Right forelimb (tissue), 1 donor: ENCODE measurements around the gene SCN5A.

Source experiments
- DNase-seq: peaks from one replicate; pipeline ENCODE4 v3.0.0-alpha.2; 2018

SCN5A gene

DNA sequence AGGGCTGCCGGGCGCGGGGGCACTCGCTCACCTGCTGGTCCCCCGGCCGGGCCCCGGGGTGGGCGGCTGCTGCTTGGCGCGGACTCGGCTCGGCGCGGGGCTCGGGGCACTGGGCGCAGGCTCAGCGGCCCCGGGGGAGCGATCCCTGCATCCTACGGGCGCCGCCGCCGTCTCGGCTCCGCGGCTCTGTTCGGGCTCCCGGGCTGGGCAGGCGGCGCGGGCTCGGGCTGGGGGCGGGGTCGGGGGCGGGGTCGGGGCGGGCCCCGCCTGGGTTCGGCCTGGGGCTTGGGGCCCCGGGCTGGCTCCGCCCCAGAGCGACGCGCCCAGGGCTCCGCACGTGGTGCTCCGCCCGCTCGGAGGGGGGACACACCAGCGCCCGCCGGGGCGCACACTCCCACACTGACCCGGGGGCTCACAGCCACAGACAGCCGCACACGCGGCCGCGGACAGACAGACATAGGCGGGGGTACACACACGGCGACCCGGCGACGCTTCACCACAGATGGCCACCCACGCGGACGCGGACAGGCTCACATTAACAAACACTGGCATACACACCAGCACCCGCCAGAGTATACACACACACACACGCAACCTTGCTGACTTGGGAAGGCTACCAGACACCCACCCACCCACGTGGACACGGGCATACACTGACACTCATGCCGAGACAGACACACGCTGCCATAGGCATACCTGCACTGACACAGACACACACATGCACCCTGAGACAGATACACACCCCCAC, at the start of gene SCN5A:
Gene SCN5A (minus strand): TSS at position 188 of the 748 bp plus-strand sequence. CDS start 16,380 bp downstream, outside the sequence.
- DNase-seq: peak; percentile 73

DNA sequence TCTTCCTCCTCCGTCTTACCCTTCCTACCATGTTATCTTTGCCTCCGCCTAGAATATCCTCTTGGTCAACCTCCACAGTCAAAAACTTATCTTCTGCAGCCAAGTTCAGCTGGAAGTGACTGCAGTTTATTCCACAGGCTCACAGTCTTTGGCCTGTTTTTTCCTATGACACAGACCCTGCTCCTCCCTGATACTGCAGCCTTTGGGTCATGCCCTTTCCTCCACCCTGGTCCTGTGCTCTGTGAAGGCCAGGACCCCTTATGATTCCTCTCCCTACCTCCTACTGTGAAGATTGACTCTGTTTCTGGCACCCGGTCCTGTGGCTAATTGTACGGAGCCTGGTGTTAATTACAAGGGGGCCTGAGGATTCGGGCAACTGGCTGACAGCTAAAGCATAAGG, 49.3 kb upstream of the SCN5A start:
- no peak for DNase-seq

DNA sequence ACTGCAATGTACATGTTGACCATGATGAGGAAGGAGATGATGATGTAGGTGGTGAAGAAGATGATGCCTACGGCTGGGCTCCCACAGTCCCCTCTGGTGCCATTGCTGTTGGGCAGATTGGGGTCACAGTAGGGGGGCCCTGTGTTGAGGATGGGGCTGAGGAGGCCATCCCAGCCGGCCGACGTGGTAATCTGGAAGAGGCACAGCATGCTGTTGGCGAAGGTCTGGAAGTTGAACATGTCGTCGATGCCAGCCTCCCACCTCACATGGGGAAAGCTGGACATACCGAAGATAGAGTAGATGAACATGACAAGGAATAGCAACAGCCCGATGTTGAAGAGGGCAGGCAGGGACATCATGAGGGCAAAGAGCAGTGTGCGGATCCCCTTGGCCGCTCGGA, 48.6 kb upstream of the SCN5A start:
- DNase-seq: no peak

DNA sequence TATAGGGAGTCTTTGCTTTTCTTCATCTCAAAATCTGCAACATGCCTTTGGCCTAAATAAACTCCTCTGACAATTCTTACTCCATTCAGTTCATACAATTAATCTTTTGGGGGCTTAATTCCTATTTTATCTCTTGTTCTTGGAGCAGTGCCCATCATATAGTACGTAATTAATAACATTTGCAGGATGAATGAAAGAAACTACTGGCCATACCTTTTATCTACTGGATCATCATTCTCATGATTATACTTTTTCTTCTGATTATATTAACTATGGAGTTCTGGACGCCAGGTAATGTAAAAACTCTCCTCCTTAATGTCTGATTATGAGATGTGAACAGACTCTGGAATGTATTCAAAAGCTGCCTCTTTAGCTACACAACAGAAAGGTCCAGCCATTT, 46.5 kb upstream of the SCN5A start:
- DNase-seq: no peak

DNA sequence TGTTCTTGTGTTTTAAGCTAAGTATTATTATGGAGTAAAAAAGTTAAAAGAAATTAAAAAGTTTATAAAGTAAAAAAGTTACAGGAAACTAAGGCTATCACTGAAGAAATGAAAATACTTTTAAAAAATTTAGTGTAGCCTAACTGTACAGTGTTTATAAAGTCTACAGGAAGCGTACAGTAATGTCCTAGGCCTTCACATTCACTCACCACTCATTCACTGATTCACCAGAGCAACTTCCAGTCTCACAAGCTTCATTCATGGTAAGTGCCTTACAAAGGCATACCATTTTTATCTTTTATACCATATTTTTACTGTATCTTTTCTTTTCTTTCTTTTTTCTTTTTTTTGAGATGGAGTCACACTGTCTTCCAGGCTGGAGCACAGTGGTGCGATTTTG, 40.7 kb upstream of the SCN5A start:
- no peak for DNase-seq

DNA sequence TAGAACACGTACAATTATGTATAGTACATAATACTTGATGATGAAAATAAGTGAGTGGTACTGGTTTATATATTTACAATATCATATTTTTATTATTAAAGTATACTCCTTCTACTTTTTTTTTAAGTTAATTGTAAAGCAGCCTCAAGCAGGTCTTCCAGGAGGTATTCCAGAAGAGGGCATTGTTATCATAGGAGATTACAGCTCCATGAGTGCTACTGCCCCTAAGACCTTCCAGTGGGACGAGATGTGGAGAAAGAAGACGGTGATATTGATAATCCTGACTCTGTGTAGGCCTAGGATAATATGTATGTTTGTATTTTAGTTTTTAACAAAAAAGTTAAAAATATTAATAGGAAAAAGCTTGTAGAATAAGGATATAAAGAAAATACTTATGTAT, 40.3 kb upstream of the SCN5A start:
- no peak for DNase-seq

DNA sequence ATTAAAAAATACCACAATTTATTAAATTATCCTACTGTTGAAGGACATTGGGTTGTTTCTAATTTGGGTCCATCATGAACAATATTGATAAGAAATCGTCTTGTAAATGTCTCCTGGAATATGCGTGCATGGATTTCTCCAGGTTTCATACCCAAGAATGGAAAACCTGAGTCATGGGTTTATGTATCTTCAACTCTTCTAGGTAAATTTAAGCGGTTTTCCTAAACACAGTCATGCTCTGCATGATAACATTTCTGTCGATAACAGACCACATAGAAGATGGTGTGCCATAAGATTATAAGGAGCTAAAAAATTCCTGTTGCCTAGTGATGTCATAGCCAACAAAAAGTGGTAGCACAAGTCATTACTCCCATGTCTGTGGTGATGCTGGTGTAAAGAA, 39.9 kb upstream of the SCN5A start:
- DNase-seq: no peak

DNA sequence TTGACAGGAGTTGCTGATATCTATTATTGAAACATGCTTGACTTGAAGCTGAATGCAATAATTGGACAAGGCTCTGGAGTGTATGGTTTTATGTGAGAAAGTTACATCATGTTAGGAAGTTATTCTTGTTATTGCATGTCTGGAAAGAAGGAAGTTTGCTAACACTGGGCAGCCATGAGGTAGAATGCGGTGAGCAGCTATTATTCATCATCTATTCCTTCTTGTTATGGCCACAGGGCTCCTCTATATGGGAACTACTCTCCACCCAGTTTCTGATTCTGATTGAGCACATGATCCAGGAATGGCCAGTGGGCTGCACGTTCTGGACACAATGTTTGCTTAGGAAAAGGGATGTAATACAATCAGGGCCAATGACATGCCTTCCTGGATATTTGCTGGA, 37.8 kb upstream of the SCN5A start:
- no peak for DNase-seq

DNA sequence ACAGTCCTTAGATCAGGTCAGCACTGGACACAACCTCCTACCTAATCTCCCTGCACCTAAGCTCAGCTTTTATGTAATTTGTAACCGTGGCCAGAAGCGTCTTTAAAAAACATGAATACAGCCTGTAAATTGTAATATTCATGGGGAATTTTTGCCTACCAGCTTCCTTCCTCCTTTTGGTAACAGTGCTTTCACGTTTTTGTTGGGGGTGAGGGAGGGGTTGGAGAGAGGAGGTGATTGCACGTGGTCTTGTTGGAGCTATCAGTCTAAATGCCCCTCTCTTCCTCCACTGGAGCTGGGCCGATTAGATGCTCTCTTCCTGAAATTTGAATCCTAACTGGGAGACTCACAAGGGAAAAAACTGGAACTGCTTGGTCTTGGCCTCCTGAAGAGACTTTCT, 35.1 kb upstream of the SCN5A start:
- DNase-seq: no peak

DNA sequence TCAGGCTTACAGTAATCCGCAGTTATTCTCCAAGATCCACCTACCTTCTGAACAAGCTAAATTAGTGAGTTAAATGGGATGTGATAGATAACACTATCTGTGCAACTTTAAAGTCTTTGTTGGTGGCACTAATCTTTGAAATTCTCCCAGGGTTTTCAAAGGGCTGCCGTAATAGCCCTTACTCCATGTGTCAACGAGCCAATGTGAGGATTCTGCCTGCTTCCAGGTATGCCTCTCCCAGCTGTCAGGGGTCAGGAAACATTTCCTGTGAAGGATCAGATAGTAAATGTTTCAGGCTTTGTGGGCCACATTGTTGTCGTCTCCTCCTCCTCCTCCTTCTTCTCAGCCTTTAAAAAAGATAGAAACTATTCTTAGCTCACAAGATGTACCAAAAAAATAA, 20.2 kb upstream of the SCN5A start:
- no peak for DNase-seq

DNA sequence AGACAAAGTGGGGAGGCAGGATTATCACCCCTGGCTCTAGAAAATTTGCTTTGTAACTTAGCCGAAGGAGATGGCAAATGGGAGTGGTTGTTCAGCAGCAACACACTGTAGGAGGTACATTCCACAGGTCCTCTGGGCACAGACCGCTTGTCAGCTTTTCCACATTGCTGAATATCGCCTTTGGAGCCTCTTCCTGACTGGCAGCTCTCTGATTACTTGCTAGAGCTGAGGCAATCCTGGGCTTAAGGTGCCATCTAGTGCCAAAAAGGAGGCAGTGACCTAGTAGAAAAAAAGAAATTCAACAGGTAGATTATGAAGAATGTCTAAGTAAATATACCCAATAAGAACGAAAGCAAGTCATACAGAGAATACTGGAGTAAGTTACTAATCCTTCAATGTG, 13.1 kb upstream of the SCN5A start:
- no peak for DNase-seq

DNA sequence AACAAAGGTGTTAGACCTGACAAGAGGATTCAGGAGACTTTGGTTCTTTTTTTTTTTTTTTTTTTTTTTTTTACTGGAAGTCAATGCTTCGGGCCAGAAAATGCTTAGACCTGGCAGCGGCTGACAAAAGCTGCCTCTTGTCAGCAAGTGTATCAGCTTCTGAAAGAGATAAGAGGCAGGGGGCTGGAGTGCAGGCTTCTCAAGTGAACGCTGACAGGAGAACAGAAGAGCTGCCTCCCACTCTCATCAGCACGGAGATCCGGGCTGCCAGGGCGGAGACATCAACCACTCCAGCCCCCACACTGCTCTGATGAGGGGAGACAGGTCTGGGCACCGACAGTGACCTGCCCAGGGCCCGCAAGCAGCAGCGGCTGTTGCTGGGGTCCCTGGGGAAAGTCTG, 9.4 kb upstream of the SCN5A start:
- no peak for DNase-seq

DNA sequence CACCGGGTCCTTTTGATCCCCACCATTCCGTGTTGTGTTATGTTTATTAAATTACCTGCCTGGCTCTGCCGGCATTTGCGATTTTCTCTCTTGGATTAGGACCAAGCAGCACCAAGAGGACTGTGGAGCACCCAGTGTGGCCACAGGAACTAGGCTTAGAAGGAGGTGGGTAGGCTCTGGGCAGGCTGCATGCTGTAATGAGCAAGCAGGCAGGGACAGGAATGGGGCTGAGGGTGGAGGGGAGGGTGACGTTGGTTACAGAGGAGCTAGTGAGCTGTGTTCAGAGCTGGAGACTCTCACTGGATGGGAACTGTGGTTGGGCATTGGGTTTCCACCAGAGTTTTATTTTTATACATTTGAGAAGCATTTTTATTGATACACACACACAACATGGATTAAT, 7.9 kb upstream of the SCN5A start:
- no peak for DNase-seq

DNA sequence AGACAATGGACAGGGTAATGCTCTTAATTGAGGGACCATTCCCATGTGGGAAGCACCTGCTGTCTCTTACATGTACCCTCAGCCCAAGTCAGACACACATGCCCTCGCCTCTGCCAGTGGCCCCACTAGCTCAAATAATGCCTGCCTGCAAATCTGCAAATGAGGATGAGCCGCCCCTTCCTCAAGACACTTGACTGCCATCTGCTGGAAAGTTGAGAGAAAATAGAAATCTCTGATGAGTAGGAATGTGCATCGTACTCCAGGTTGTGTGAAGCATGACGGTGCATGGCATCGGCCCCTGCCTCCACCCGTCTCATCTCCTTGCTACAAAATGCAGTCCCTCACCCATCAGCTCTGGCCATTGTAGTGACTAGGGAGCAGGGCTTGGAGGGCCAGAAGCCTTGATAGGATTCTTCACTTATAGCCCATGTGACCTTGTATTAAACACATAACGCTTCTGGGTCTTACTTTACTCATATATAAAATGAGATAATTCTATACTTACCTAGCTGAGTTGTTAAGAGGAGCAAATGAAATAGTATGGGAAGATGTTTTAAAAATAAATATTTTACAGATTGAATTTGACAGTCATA, 6.3 kb upstream of the SCN5A start:
- no peak for DNase-seq

DNA sequence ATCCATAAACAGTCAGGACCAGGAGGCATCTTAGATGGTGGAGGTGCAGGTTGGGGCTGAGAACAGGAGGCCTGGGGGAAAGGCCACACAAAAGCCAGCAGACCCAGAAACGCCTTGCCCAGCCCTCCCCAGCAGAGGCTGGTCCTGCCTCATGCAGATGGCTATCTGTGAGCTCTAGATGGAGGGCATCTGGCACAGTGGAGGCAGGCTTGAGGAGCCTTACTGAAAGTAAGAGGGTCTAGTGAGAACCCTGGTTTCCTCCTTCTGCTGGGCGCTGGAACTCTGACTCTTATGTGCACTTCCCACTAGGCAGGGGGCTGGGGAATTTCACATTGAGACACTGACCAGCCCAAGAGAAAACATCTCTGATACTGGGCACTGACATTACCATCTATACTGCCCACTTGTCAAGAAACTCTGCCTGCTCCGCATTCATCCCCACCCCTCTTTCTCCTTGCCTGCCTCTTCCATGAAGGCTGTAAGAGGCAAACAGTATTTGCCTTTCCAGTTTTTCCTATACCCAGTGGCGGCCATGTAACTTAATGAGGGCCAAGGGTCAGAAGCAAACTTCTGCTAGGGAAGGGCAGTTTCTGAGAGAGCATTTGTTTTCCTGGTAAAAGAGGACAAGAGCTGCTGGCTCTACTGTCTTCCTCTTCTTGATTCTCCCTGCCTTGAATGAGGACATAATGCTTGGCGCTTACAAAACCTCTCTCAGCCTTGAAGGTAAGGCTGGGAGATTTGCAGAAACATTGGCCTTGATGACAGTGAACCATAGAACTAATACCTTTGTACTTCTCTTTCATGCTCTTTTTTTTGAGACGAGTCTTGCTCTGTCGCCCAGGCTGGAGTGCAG, 4.4 kb upstream of the SCN5A start:
- no peak for DNase-seq

DNA sequence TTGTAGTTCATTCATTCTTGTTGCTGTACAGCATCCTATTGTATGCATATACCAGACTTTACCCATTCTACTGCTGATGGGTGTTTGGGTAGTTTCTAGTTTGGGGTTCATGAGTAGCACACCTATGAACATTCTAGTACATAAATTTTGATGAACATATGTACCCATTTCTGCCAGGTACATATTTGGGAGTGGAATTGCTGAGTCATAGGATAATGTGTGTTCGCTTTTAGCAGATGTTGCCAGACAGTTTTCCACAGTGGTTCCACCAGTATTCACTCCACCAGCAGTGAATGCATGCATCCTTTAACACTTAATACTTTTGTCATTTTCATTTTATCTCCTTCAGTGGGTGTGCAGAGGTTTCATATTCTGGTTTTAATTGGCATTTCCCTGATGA, 3.4 kb upstream of the SCN5A start:
- DNase-seq: no peak

DNA sequence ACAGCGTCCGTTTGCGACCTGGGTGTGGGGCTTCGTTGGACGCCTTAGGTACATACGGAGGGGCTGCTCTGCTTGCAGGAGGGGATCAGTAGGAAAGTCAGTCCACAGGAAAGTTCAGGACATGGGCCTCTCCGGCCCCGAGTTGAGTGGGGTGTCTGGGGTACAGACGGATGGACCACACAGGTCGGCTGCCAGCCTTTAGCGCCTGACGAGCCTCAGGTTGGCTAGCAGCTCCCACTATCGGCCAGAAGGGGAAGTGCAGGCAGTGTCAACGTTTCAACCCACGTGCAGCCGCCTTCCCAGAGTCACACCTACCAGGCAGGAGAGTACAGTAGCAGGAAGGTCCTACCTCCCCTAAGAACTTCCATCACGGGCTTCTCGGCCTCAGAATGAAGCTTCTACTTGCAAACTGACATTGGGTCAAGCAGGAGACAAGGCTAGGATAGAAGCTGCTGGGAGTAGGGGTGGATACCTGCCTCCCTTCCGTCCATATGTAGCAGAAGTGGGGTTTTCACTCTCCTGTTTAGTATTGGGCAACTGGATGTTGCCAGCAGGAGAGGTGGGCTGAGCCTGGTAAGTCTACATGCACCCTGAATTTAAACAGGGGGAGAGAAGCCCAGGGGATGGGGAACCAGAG, 1.8 kb upstream of the SCN5A start:
- DNase-seq: peak; percentile 63

DNA sequence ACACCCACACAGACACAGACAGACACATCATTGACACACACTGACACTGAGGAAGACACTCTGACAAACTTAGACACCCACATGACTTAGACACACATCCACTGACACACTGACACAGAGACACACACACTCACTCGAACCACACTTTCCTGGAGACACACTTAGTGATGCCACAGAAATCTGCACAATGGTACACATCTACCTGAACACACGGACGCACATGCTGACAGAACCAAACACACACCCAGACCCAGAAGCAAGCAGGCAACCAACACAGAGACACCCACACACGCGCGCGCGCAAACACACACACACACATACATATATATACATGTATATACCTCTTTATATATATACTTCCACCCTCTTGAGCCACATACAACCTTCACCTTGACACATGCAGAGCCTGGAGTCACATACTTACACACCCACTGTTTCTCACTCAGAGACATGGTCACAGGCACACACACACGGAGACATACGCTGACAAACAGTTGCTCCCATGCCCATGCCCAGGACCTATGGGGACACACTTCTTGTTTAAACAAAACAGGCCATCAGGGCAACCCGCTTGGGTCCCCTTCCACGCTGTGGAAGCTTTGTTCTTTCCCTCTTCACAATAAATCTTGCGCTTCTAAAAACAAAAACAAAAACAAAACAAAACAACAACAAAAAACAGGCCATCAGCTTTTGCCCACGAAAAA, 913 bp upstream of the SCN5A start:
- DNase-seq: no peak

DNA sequence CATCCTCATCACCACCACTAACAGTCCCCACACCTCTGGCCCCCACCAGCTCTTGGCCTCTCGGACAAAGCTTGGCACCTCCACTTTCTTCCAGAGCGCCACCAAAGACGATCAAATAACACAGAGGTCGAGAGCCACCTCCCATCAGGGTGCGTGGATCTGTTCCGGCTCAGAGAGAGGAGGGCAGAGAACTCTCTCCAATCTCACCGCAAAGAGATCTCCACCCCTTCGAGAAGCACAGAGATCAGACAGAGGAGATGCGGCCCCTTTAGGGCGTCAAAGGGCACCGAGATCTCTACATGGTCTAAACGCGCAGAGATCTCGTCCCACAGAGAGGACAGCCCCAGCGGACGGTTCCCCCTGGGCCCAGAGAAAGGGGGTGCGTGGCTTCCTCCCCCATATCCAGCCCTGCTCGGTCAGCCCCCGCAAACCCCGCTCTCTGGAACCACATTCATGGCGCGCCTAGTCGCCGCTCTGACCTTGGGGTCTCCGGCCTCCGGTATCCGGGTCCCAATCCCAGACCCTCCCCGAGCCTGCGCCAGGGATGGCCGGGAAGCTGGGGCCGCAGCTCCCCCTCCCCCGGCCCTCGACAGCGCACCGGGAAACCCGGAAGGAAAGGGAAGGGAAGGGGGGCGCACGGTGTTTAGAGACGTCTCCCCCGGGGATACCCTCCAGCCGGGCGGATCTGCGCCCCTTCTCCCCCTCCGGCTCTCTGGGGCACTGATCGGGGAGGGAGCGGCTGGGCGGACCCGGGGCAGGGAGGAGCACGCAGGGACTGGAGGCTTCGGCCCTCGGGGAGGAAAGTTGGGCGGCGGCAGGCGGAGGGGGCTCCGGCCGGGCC, 608 bp downstream of the SCN5A start:
- no peak for DNase-seq

DNA sequence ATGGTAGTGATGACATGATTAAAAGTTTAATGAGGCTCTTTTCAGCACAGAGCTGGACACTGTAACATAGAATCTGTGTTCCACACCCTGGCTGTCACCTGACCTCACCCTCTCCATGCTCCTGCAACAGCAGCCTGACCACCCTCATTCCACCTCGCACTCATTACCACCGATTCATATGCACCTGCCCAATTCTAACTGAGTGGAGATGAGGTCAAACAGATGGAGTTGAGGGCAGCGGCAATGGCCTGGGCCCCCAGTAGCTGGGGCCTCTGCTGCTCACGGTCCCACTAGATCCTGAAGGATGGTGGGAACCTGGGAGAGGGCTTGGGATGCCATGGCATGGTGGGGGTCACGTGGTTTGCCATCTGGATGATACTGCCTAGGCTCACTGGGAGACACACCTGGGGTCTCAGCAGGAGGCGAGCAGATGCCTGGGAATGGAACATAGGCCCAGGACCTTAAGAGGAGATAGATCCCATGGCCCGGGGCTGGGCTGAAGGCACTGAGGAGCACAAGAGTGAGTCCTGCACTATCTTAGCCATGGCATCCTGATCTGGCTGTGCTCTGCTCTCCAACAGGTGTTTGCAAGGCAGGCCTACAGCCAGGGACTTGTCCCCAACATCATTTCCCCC, 1.3 kb downstream of the SCN5A start:
- DNase-seq: no peak

DNA sequence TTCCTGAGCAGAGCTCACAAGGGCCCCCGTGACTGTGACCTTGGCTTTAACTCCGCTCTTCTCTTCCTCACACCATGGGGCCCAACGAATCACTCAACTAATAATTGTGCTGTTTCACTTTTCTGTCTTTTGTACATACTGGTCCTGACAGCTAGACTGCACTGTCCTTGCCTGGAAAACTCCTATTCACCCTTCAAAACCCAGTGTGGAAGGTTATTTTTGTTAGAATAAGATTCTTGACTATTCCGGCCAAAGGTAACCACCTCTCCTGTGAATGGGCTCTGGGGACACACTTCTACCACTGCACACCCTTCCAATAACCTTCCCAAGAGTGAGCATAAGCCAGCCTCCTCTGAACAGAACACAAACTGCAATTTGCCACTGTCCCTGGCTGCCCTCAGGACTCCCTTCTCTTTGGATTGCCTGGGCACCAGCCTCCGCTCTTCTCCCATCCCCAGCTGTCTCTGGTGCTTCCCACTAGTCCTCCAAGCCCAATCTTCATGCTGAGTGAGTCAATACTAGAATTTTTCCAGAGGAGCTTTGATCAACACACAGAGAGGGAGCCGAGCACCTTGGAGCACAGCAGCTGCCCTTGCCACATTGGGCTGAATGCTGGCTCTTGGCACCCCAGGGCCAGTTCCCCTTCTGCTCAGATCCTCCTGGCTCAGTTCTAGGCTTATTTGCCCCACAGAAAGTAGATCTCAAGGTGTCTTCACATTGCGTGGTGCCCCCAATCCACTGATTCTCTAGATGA, 2.1 kb downstream of the SCN5A start:
- no peak for DNase-seq
